ENCODE measurements around the gene HDAC4.
"Not testable (repeated sequence)": the region's sequence is repeated elsewhere in the genome, so short reads cannot be mapped to it uniquely, and the experiment has no call there.

The HDAC4 gene

GRCh38 chr2:239400596-239401066 lies at the start of gene HDAC4:
TSS of gene HDAC4 (minus strand) at chr2:239401020. CDS start at chr2:239352699, 48,321 bp downstream.
- DNase-seq (ENCODE audit: low read depth in 2 of 2), result no peak

GRCh38 chr2:239449468-239449867 lies 48.6 kb upstream of the HDAC4 start:
- DNase-seq (ENCODE audit: low read depth in 2 of 2), result not testable (repeated sequence)

- no peak for DNase-seq (ENCODE audit: low read depth in 2 of 2)
Measured at GRCh38 chr2:239445771-239446524, 45.1 kb upstream of the HDAC4 start.

- no peak for DNase-seq (ENCODE audit: low read depth in 2 of 2)
Measured at GRCh38 chr2:239444626-239445577, 44.1 kb upstream of the HDAC4 start.

GRCh38 chr2:239443666-239444567 lies 43.1 kb upstream of the HDAC4 start:
- no peak for DNase-seq (ENCODE audit: low read depth in 2 of 2)

- DNase-seq (ENCODE audit: low read depth in 2 of 2), result no peak
Measured at GRCh38 chr2:239443102-239443620, 42.3 kb upstream of the HDAC4 start.

GRCh38 chr2:239442192-239442591 lies 41.4 kb upstream of the HDAC4 start:
- DNase-seq (ENCODE audit: low read depth in 2 of 2), result no peak

- no peak for DNase-seq (ENCODE audit: low read depth in 2 of 2)
Measured at GRCh38 chr2:239441261-239442078, 40.6 kb upstream of the HDAC4 start.

GRCh38 chr2:239440511-239440959 lies 39.7 kb upstream of the HDAC4 start:
- no peak for DNase-seq (ENCODE audit: low read depth in 2 of 2)

- DNase-seq (ENCODE audit: low read depth in 2 of 2), result no peak
Measured at GRCh38 chr2:239439754-239440315, 39.0 kb upstream of the HDAC4 start.

GRCh38 chr2:239438995-239439753 lies 38.4 kb upstream of the HDAC4 start:
- no peak for DNase-seq (ENCODE audit: low read depth in 2 of 2)

- DNase-seq (ENCODE audit: low read depth in 2 of 2), result no peak
Measured at GRCh38 chr2:239438368-239438767, 37.5 kb upstream of the HDAC4 start.

GRCh38 chr2:239436669-239437335 lies 36.0 kb upstream of the HDAC4 start:
- DNase-seq (ENCODE audit: low read depth in 2 of 2), result no peak

- no peak for DNase-seq (ENCODE audit: low read depth in 2 of 2)
Measured at GRCh38 chr2:239436076-239436475, 35.3 kb upstream of the HDAC4 start.

GRCh38 chr2:239433777-239434403 lies 33.1 kb upstream of the HDAC4 start:
- DNase-seq (ENCODE audit: low read depth in 2 of 2), result no peak

GRCh38 chr2:239432174-239432573 lies 31.4 kb upstream of the HDAC4 start:
- no peak for DNase-seq (ENCODE audit: low read depth in 2 of 2)

GRCh38 chr2:239431536-239431935 lies 30.7 kb upstream of the HDAC4 start:
- no peak for DNase-seq (ENCODE audit: low read depth in 2 of 2)

Measured in activated CD4-positive, alpha-beta T cell treated with anti-CD3 and anti-CD28 coated beads for 24 hours (primary cell).